Measurements from ENCODE around the gene DLG2. TPM values are rescaled to one million over a fixed set of nuclear protein-coding genes. Genes with fewer than 3 reads are reported as not detected.

DLG2 gene
- total and polyA plus RNA-seq, 4 experiments from 2014 or later = 0.78 to 2.7 (median 1.9) TPM

DNA sequence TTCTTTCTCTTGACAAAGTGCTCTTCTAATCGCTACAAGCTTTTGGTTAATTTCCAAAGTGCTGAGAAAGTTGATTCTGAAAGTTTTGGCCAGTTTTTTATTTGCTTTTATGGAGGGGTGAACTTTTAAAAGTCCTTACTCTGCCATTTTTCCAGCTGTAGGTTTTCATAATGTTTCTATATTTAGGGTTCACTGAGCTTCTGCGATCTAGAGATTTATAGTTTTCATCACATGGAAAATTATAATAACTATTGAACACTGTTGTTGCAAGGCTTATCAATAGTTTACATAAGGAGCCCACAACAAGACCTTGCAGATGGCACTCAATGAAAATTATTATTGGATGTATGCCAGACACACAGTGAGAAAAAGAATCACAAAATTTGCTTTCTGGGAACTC lies 55.1 kb downstream of the DLG2 start:
- POLR2A ChIA-PET (ENCODE audit: partially characterized antibody) = no interaction called here
- H3K27ac Mint-ChIP-seq = no peak overlapping the region

GRCh38 chr11:85569525-85569924 lies 57.6 kb downstream of the DLG2 start:
- Mint-ChIP-seq H3K27ac (no peak overlapping the region), H3K36me3 (peaks cover 0 to 4% of the 10 kb centered on the region in 2 donors), H3K4me3 (no peak overlapping the region), H3K4me1 (peaks cover 0 to 6% (median 4%) of the 10 kb centered on the region in 4 donors), H3K9me3 (peaks cover 0 to 2% (median 0%) of the 10 kb centered on the region in 8 donors), H3K27me3 (peaks cover 5 to 6% of the 10 kb centered on the region in 2 donors)
- no peak overlapping the region for H3K4me3 ChIP-seq (ENCODE audit: low read length in 2 of 2)
- H3K4me1 ChIP-seq (ENCODE audit: insufficient read depth, low read length) = no peaks in the 10 kb centered on the region
- intact Hi-C loops (cut with micrococcal nuclease) = no loop called here
- POLR2A ChIA-PET (ENCODE audit: partially characterized antibody) = no interaction called here
- CTCF ChIA-PET (ENCODE audit: partially characterized antibody) = no interaction called here
- no peak overlapping the region for H3K27ac ChIP-seq (ENCODE audit: low read depth, low read length)
- H3K36me3 ChIP-seq (ENCODE audit: insufficient read depth, low read length) = no peaks in the 10 kb centered on the region
- no peaks in the 10 kb centered on the region for H3K9me3 ChIP-seq (ENCODE audit: control insufficient read depth in 1 of 2, low read length in 2 of 2)
- no peaks in the 10 kb centered on the region for H3K27me3 ChIP-seq (ENCODE audit: insufficient read depth, low read length)
- no peak for DNase-seq

More for the DNA sequence above, 55.1 kb downstream of the DLG2 start:
- Histone ChIP-seq H3K36me3 (ENCODE audit: insufficient read depth, low read length) (no peaks in the 10 kb centered on the region), H3K4me3 (ENCODE audit: low read length in 2 of 2) (no peak overlapping the region), H3K9me3 (ENCODE audit: control insufficient read depth in 1 of 2, low read length in 2 of 2) (no peaks in the 10 kb centered on the region), H3K27me3 (ENCODE audit: insufficient read depth, low read length) (no peaks in the 10 kb centered on the region), H3K4me1 (ENCODE audit: insufficient read depth, low read length) (no peaks in the 10 kb centered on the region), H3K27ac (ENCODE audit: low read depth, low read length) (no peak overlapping the region)
- Mint-ChIP-seq H3K4me1 (peaks cover 0 to 6% (median 4%) of the 10 kb centered on the region in 4 donors), H3K27me3 (peaks cover 10 to 12% of the 10 kb centered on the region in 2 donors), H3K4me3 (no peak overlapping the region), H3K9me3 (peaks cover 0 to 5% (median under 1%) of the 10 kb centered on the region in 8 donors), H3K36me3 (peaks cover 0 to 9% of the 10 kb centered on the region in 2 donors)
- intact Hi-C loops (cut with micrococcal nuclease) = no loop called here
- no peak for DNase-seq
- CTCF ChIA-PET (ENCODE audit: partially characterized antibody) = no interaction called here

DNA sequence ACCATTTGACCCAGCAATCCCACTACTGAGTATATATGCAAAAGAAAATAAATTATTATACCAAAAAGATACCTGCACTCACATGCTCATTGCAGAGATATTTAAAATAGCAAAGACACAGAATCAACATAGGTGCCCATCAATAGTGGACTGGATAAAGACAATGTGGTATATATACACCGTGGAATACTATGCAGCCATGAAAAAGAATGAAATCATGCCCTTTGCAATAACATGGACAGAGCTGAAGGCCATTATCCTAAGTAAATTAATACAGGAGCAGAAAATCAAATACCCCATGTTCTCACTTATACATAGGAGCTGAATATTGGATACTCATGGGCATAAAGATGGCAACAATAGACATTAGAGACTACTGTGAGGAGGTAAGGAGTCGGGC lies 68.7 kb downstream of the DLG2 start:
- Mint-ChIP-seq H3K27ac (no peak overlapping the region), H3K27me3 (no peaks in the 10 kb centered on the region), H3K36me3 (no peaks in the 10 kb centered on the region), H3K4me3 (no peak overlapping the region), H3K9me3 (peaks cover 0 to 10% (median 2%) of the 10 kb centered on the region in 8 donors), H3K4me1 (no peaks in the 10 kb centered on the region)
- intact Hi-C loops (cut with micrococcal nuclease) = no loop called here
- no peaks in the 10 kb centered on the region for H3K36me3 ChIP-seq (ENCODE audit: insufficient read depth, low read length)
- no peak for DNase-seq
- H3K27me3 ChIP-seq (ENCODE audit: insufficient read depth, low read length) = no peaks in the 10 kb centered on the region
- no peak overlapping the region for H3K27ac ChIP-seq (ENCODE audit: low read depth, low read length)
- no peaks in the 10 kb centered on the region for H3K9me3 ChIP-seq (ENCODE audit: control insufficient read depth in 1 of 2, low read length in 2 of 2)
- ChIA-PET CTCF (ENCODE audit: partially characterized antibody) (no interaction called here), POLR2A (ENCODE audit: partially characterized antibody) (no interaction called here)
- H3K4me3 ChIP-seq (ENCODE audit: low read length in 2 of 2) = no peak overlapping the region
- H3K4me1 ChIP-seq (ENCODE audit: insufficient read depth, low read length) = no peaks in the 10 kb centered on the region

GRCh38 chr11:85551881-85552280 lies 75.3 kb downstream of the DLG2 start:
- H3K27ac Mint-ChIP-seq = no peak overlapping the region
- H3K9me3 ChIP-seq (ENCODE audit: control insufficient read depth in 1 of 2, low read length in 2 of 2) = no peaks in the 10 kb centered on the region

GRCh38 chr11:85541683-85542082 lies 85.5 kb downstream of the DLG2 start:
- H3K27me3 ChIP-seq (ENCODE audit: insufficient read depth, low read length) = no peaks in the 10 kb centered on the region
- H3K4me3 ChIP-seq (ENCODE audit: low read length in 2 of 2) = no peak overlapping the region
- intact Hi-C loops (cut with micrococcal nuclease) = no loop called here
- peaks cover 0 to 2% of the 10 kb centered on the region in 2 donors for H3K27me3 Mint-ChIP-seq
- no peaks in the 10 kb centered on the region for H3K9me3 ChIP-seq (ENCODE audit: control insufficient read depth in 1 of 2, low read length in 2 of 2)
- H3K27ac ChIP-seq (ENCODE audit: low read depth, low read length) = no peak overlapping the region
- H3K36me3 Mint-ChIP-seq = peaks cover 0 to 4% of the 10 kb centered on the region in 2 donors
- DNase-seq = no peak
- peaks cover 0 to 22% (median 6%) of the 10 kb centered on the region in 8 donors for H3K9me3 Mint-ChIP-seq
- no peaks in the 10 kb centered on the region for H3K36me3 ChIP-seq (ENCODE audit: insufficient read depth, low read length)
- H3K4me3 Mint-ChIP-seq = no peak overlapping the region
- no peaks in the 10 kb centered on the region for H3K4me1 ChIP-seq (ENCODE audit: insufficient read depth, low read length)
- H3K4me1 Mint-ChIP-seq = no peaks in the 10 kb centered on the region
- peak overlapping the region in 1 of 7 donors; percentile 14 for H3K27ac Mint-ChIP-seq
- POLR2A ChIA-PET (ENCODE audit: partially characterized antibody) = no interaction called here
- CTCF ChIA-PET (ENCODE audit: partially characterized antibody) = no interaction called here

More at GRCh38 chr11:85551881-85552280, 75.3 kb downstream of the DLG2 start:
- Histone ChIP-seq H3K27ac (ENCODE audit: low read depth, low read length) (no peak overlapping the region), H3K36me3 (ENCODE audit: insufficient read depth, low read length) (no peaks in the 10 kb centered on the region), H3K4me1 (ENCODE audit: insufficient read depth, low read length) (no peaks in the 10 kb centered on the region), H3K27me3 (ENCODE audit: insufficient read depth, low read length) (no peaks in the 10 kb centered on the region), H3K4me3 (ENCODE audit: low read length in 2 of 2) (no peak overlapping the region)
- intact Hi-C loops (cut with micrococcal nuclease) = no loop called here
- H3K9me3 Mint-ChIP-seq = peaks cover 0 to 8% (median 5%) of the 10 kb centered on the region in 8 donors
- H3K4me3 Mint-ChIP-seq = no peak overlapping the region
- no peaks in the 10 kb centered on the region for H3K4me1 Mint-ChIP-seq
- H3K36me3 Mint-ChIP-seq = no peaks in the 10 kb centered on the region
- H3K27me3 Mint-ChIP-seq = peaks cover 0 to 3% of the 10 kb centered on the region in 2 donors
- CTCF ChIA-PET (ENCODE audit: partially characterized antibody) = no interaction called here
- POLR2A ChIA-PET (ENCODE audit: partially characterized antibody) = no interaction called here
- no peak for DNase-seq

GRCh38 chr11:85540635-85541205 lies 86.4 kb downstream of the DLG2 start:
- Mint-ChIP-seq H3K36me3 (peaks cover 0 to 4% of the 10 kb centered on the region in 2 donors), H3K27ac (no peak overlapping the region), H3K27me3 (no peaks in the 10 kb centered on the region), H3K4me1 (no peaks in the 10 kb centered on the region), H3K9me3 (peaks cover 0 to 15% (median 5%) of the 10 kb centered on the region in 8 donors), H3K4me3 (no peak overlapping the region)
- Histone ChIP-seq H3K4me3 (ENCODE audit: low read length in 2 of 2) (no peak overlapping the region), H3K4me1 (ENCODE audit: insufficient read depth, low read length) (no peaks in the 10 kb centered on the region), H3K27ac (ENCODE audit: low read depth, low read length) (no peak overlapping the region), H3K36me3 (ENCODE audit: insufficient read depth, low read length) (no peaks in the 10 kb centered on the region), H3K9me3 (ENCODE audit: control insufficient read depth in 1 of 2, low read length in 2 of 2) (no peaks in the 10 kb centered on the region), H3K27me3 (ENCODE audit: insufficient read depth, low read length) (no peaks in the 10 kb centered on the region)
- intact Hi-C loops (cut with micrococcal nuclease) = no loop called here
- DNase-seq = no peak
- POLR2A ChIA-PET (ENCODE audit: partially characterized antibody) = no interaction called here
- CTCF ChIA-PET (ENCODE audit: partially characterized antibody) = no interaction called here

DNA sequence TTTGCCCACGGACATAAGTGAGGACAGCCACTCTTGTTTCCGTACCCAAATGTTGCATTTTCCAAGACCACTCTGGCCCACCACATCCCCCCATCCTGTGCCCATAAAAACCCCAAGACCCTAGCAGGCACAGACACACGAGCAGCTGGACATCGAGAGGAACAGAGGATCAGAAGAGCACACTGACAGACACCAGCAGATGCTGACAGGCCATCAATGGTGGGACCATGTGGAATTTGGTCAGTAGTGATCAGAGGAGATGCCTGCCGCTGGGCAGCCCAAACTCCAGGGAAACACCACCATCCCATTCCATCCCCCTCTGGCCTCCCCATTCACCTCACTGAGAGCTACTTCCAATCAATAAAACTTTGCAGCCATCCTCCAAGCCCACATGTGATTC lies 87.0 kb downstream of the DLG2 start:
- Mint-ChIP-seq H3K27me3 (no peaks in the 10 kb centered on the region), H3K4me3 (no peak overlapping the region), H3K36me3 (peaks cover 0 to 4% of the 10 kb centered on the region in 2 donors), H3K27ac (no peak overlapping the region), H3K4me1 (no peaks in the 10 kb centered on the region), H3K9me3 (peaks cover 0 to 15% (median 5%) of the 10 kb centered on the region in 8 donors)
- ChIA-PET POLR2A (ENCODE audit: partially characterized antibody) (no interaction called here), CTCF (ENCODE audit: partially characterized antibody) (no interaction called here)
- Histone ChIP-seq H3K9me3 (ENCODE audit: control insufficient read depth in 1 of 2, low read length in 2 of 2) (no peaks in the 10 kb centered on the region), H3K27me3 (ENCODE audit: insufficient read depth, low read length) (no peaks in the 10 kb centered on the region), H3K4me3 (ENCODE audit: low read length in 2 of 2) (no peak overlapping the region), H3K27ac (ENCODE audit: low read depth, low read length) (no peak overlapping the region), H3K4me1 (ENCODE audit: insufficient read depth, low read length) (no peaks in the 10 kb centered on the region), H3K36me3 (ENCODE audit: insufficient read depth, low read length) (no peaks in the 10 kb centered on the region)
- peak in 1 of 5 donors; percentile 16 for DNase-seq
- intact Hi-C loops (cut with micrococcal nuclease) = no loop called here

Measured in CD4-positive, alpha-beta memory T cell (primary cell).